DMS114 treated with DMSO at 0.1 percent for 48 hours (cell line): ENCODE results near the gene KRT17.
"Not testable (repeated sequence)": the region's sequence is repeated elsewhere in the genome, so short reads cannot be mapped to it uniquely, and the experiment has no call there.

Experiments used
- DNase-seq: peaks from one replicate; lab custom pipeline; 2025; ENCODE audit not compliant: unreplicated experiment; lab: John Stamatoyannopoulos, UW

KRT17 gene

GRCh38 chr17:41578971-41579370, 45.4 kb downstream of the KRT17 start:
- DNase-seq = no peak

- no peak for DNase-seq
Measured at GRCh38 chr17:41578538-41578937, 45.8 kb downstream of the KRT17 start.

- not testable (repeated sequence) for DNase-seq
Measured at GRCh38 chr17:41576740-41577139, 47.6 kb downstream of the KRT17 start.

GRCh38 chr17:41575336-41575735, 49.0 kb downstream of the KRT17 start:
- no peak for DNase-seq

- no peak for DNase-seq
Measured at GRCh38 chr17:41571561-41572434, 52.6 kb downstream of the KRT17 start, which contains the start of gene KRT9. KRT9 (minus strand) TSS chr17:41572059; CDS start chr17:41571992, 67 bp downstream.
